ENCODE results near the gene SLC26A9. TPM values are rescaled to one million over a fixed set of nuclear protein-coding genes. Genes with fewer than 3 reads are reported as not detected.
A peak's percentile ranks its signal among the peaks of the same experiment; 100 is the strongest.
"Not testable (repeated sequence)": the region's sequence is repeated elsewhere in the genome, so short reads cannot be mapped to it uniquely, and the experiment has no call there.

Gene SLC26A9
- total RNA-seq, 1 donor from 2014 or later = not detected

GRCh38 chr1:205896351-205896750 lies 46.9 kb downstream of the SLC26A9 start:
- DNase-seq (ENCODE audit: low read depth) = no peak

GRCh38 chr1:205894119-205894518 lies 49.1 kb downstream of the SLC26A9 start:
- DNase-seq (ENCODE audit: low read depth) = not testable (repeated sequence)

DNA sequence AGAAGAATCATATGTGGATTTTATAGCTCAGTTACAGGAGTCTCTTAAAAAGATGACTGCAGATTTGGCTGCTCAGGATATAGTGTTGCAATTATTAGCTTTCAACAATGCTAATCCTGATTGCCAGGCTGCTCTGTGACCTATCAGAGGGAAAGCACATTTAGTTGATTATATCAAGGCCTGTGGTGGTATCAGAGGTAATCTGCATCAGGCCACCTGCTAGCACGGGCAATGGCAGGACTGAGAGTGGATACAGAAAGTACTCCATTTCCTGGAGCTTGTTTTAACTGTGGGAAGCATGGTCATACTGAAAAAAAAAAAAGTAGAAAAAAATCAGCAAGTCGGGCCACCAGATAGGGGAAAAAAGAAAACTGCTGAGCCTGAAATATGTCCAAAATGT lies 51.1 kb downstream of the SLC26A9 start:
- not testable (repeated sequence) for DNase-seq (ENCODE audit: low read depth)

- not testable (repeated sequence) for DNase-seq (ENCODE audit: low read depth)
Measured at GRCh38 chr1:205891481-205891880, 51.8 kb downstream of the SLC26A9 start.

GRCh38 chr1:205890631-205891030 lies 52.6 kb downstream of the SLC26A9 start:
- peak; percentile 11 for DNase-seq (ENCODE audit: low read depth)

DNA sequence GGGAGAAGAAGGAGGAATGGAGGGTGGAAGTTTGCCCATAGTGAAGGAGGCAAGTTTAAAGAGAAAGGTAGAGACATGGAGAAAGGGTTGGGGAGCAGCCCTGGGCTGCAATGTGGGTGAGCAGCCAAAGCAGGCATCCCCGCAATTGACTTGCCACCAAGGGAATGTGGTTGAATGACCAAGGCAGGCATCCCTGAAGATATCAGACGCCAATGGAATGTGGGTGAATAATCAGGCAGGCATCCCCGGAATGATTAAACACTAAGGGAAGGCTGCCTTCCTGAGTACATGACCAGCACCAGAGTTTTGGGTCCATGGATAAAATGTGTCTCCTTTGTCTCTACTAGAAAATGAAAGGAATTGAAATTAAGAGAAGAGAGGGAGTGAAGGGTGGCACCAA lies 53.5 kb downstream of the SLC26A9 start:
- DNase-seq (ENCODE audit: low read depth) = peak; percentile 91

- not testable (repeated sequence) for DNase-seq (ENCODE audit: low read depth)
Measured at GRCh38 chr1:205889006-205889405, 54.2 kb downstream of the SLC26A9 start.

- no peak for DNase-seq (ENCODE audit: low read depth)
Measured at GRCh38 chr1:205883792-205884191, 59.5 kb downstream of the SLC26A9 start.

DNA sequence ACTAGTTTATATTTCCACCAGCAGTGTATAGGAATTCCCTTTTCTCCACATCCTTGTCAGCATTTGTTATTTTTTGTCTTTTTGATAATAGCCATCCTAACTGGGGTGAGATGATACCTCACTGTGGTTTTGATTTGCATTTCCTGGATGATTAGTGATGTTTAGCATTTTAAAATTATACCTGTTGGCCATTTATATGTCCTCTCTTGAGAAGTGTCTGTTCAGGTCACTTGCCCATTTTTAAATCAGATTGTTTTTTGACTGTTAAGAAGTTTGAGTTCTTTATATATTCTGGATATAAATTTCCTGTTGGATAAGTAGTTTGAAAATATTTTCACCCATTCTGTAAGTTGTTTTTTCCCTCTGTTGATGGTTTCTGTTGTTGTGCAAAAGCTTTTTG lies 62.3 kb downstream of the SLC26A9 start:
- DNase-seq (ENCODE audit: low read depth) = no peak

GRCh38 chr1:205879974-205880373 lies 63.3 kb downstream of the SLC26A9 start:
- DNase-seq (ENCODE audit: low read depth) = no peak

DNA sequence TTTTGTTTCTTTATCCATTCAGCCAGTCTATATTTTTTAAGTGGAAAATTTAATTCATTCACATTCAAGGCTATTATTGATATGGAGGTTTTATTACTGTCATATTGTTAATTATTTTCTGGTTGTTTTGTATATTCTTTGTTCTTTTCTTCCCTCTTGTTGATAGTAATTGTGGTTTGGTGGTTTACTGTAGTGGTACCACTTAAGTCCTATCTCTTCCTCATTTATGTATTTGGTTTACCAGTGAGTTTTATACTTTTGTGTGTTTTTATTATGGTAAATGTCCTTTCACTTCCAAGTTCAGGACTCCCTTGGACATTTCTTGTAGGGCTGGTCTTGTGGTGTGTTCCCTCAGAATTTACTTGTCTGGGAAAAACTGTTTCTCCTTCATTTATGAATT lies 65.2 kb downstream of the SLC26A9 start:
- no peak for DNase-seq (ENCODE audit: low read depth)

DNA sequence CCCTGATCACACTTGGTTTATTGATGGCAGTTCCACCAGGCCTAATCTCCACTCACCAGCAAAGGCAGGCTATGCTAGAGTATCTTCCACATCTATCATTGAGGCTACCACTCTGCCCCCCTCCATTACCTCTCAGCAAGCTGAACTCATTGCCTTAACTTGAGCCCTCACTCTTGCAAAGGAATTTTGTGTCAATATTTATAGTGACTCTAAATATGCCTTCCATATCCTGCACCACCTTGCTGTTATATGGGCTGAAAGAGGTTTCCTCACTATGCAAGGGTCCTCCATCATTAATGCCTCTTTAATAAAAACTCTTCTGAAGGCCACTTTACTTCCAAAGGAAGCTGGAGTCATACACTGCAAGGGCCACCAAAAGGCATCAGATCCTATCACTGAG lies 70.1 kb downstream of the SLC26A9 start:
- not testable (repeated sequence) for DNase-seq (ENCODE audit: low read depth)

DNA sequence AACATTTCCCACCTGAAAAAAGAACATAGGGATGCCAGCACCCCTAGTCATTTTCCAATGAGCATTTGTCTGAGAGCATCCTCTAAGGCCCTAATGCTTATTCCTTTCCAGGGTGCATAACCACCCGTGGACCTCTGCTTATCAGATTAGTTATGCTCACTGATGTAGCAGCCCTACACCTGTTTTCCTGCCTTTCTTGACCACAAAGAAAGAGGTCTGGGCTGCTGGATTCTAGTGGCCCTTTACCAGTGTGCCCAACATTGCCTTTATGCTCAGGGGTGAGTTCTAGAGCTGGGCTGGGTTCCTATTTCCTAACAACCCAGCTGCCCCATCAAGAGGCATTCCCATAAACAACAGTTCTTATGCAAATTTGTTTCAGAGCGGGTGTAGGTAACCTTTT lies 73.0 kb downstream of the SLC26A9 start:
- no peak for DNase-seq (ENCODE audit: low read depth)

Other genes starting within 250 kb of the SLC26A9 start
- gene NUCKS1, start 193.3 kb downstream of the SLC26A9 start, total RNA-seq = 151 and 153 TPM in 2 replicates
- gene RAB29, start 168.0 kb downstream of the SLC26A9 start, total RNA-seq = 23.6 and 24.8 TPM in 2 replicates
- 24.6 and 36.2 TPM in 2 replicates for gene SLC41A1, start 130.3 kb downstream of the SLC26A9 start, total RNA-seq
- gene PM20D1, start 93.3 kb downstream of the SLC26A9 start, total RNA-seq = not detected in 2 replicates
- 6.2 and 9.0 TPM in 2 replicates for gene RAB7B, start 59.9 kb upstream of the SLC26A9 start, total RNA-seq
- gene CTSE, start 80.4 kb upstream of the SLC26A9 start, total RNA-seq = not detected in 2 replicates
- not detected in 2 replicates for gene RHEX, start 109.7 kb upstream of the SLC26A9 start, total RNA-seq
- not detected in 2 replicates for gene AVPR1B, start 173.9 kb upstream of the SLC26A9 start, total RNA-seq